NCI-H2107 (cell line): ENCODE measurements around the gene ABCB11.

Experiments
- DNase-seq: peaks from one replicate; lab custom pipeline; 2025; lab: John Stamatoyannopoulos, UW

ABCB11 gene

GRCh38 chr2:168929031-168929430, 102.1 kb downstream of the ABCB11 start:
- no peak for DNase-seq

GRCh38 chr2:168928113-168928831, 102.9 kb downstream of the ABCB11 start:
- DNase-seq = no peak

GRCh38 chr2:168926621-168927386, 104.3 kb downstream of the ABCB11 start:
- DNase-seq = no peak

GRCh38 chr2:168920504-168921157, 110.5 kb downstream of the ABCB11 start:
- peak; percentile 12 for DNase-seq

- DNase-seq = no peak
These were observed 114.8 kb downstream of the ABCB11 start for GRCh38 chr2:168916331-168916675.

GRCh38 chr2:168915441-168916330, 115.4 kb downstream of the ABCB11 start:
- no peak for DNase-seq

- DNase-seq = no peak
These were observed 117.6 kb downstream of the ABCB11 start for GRCh38 chr2:168913495-168913894.

- no peak for DNase-seq
These were observed 118.2 kb downstream of the ABCB11 start for GRCh38 chr2:168912901-168913369.

- no peak for DNase-seq
These were observed 118.7 kb downstream of the ABCB11 start for GRCh38 chr2:168912466-168912865.

GRCh38 chr2:168910330-168910729, 120.8 kb downstream of the ABCB11 start:
- no peak for DNase-seq

GRCh38 chr2:168907940-168908662, 123.0 kb downstream of the ABCB11 start:
- DNase-seq = no peak

- no peak for DNase-seq
These were observed 126.8 kb downstream of the ABCB11 start for GRCh38 chr2:168904358-168904757.

GRCh38 chr2:168903888-168904287, 127.2 kb downstream of the ABCB11 start:
- DNase-seq = no peak

GRCh38 chr2:168901003-168901402, 130.1 kb downstream of the ABCB11 start, which contains the start of gene G6PC2:
Gene G6PC2 (plus strand): TSS chr2:168901291. CDS start chr2:168901332, 41 bp downstream.
- no peak for DNase-seq

GRCh38 chr2:168897449-168897848, 133.7 kb downstream of the ABCB11 start:
- no peak for DNase-seq

GRCh38 chr2:168896783-168897182, 134.3 kb downstream of the ABCB11 start:
- DNase-seq = no peak

- peak; percentile 9 for DNase-seq
These were observed 135.4 kb downstream of the ABCB11 start for GRCh38 chr2:168895771-168896170.

GRCh38 chr2:168894720-168895119, 136.4 kb downstream of the ABCB11 start:
- no peak for DNase-seq

- DNase-seq = no peak
These were observed 137.0 kb downstream of the ABCB11 start for GRCh38 chr2:168894101-168894500.

GRCh38 chr2:168892327-168892726, 138.8 kb downstream of the ABCB11 start:
- no peak for DNase-seq
